HEK293 (cell line): ENCODE data around the gene ACACB.

Source experiments
- CTCF ChIA-PET: fragments of 350-600 bp; formaldehyde crosslinking; extraction: SDS; loops from one replicate; lab custom pipeline; 2021; ENCODE audit warnings: antibody characterized with exemption; lab: Yijun Ruan, JAX
- POLR2A ChIA-PET: fragments of 300-600 bp; formaldehyde crosslinking; extraction: SDS; loops from one replicate; lab custom pipeline; 2020; ENCODE audit warnings: antibody characterized with exemption, inconsistent platforms; lab: Yijun Ruan, JAX
- H3K27ac ChIP-seq: fragments of 200-500 bp; sonication (Bioruptor generic); 2 replicates; pipeline ENCODE4 v1.5.1; 2014; ENCODE audit warnings: low read depth, low read length, control low read depth, inconsistent platforms; ENCODE audit errors: extremely low read depth
- H3K36me3 ChIP-seq, 2 experiments: fragments of 200-500 bp in 1 of 2; sonication (Bioruptor generic) in 1 of 2; 1 replicate in 1 of 2; 2 replicates in 1 of 2; pipeline ENCODE4 v1.5.1; 2014 to 2017; ENCODE audit warnings: inconsistent platforms in 2 of 2, low read length in 2 of 2; ENCODE audit not compliant: control insufficient read depth in 2 of 2, insufficient read depth in 1 of 2
- H3K4me1 ChIP-seq: fragments of 200-500 bp; sonication (Bioruptor generic); 2 replicates; pipeline ENCODE4 v1.5.1; 2014; ENCODE audit warnings: mild to moderate bottlenecking, low read length, inconsistent platforms; ENCODE audit not compliant: control insufficient read depth, insufficient read depth
- H3K4me3 ChIP-seq: 2 replicates; pipeline ENCODE4 v1.5.1; 2011; ENCODE audit warnings: low read depth, mild to moderate bottlenecking, control low read depth, low read length, moderate library complexity
- H3K9me3 ChIP-seq: fragments of 200-500 bp; sonication (Bioruptor generic); 2 replicates; pipeline ENCODE4 v1.5.1; 2014; ENCODE audit warnings: low read depth, low read length, inconsistent platforms; ENCODE audit not compliant: control insufficient read depth, insufficient read depth
- GLIS2 ChIP-seq: fragments of 450-650 bp; formaldehyde crosslinking; IDR thresholded peaks from 2 replicates; pipeline ENCODE4 v1.5.1; 2016; ENCODE audit warnings: missing biosample characterization, missing genetic modification characterization
- OSR2 ChIP-seq: fragments of 450-650 bp; formaldehyde crosslinking; IDR thresholded peaks from 2 replicates; pipeline ENCODE4 v1.5.1; 2016; ENCODE audit warnings: missing biosample characterization, missing genetic modification characterization
- YY2 ChIP-seq: fragments of 450-650 bp; formaldehyde crosslinking; IDR thresholded peaks from 2 replicates; pipeline ENCODE4 v1.5.1; 2016; ENCODE audit warnings: missing biosample characterization, missing genetic modification characterization
- ZBTB17 ChIP-seq: fragments of 450-650 bp; formaldehyde crosslinking; IDR thresholded peaks from 2 replicates; pipeline ENCODE4 v1.5.1; 2016; ENCODE audit warnings: missing biosample characterization, missing genetic modification characterization
- ZBTB48 ChIP-seq: fragments of 450-650 bp; formaldehyde crosslinking; IDR thresholded peaks from 2 replicates; pipeline ENCODE4 v1.5.1; 2016; ENCODE audit warnings: missing biosample characterization, missing genetic modification characterization
- ZBTB7A ChIP-seq: fragments of 450-650 bp; formaldehyde crosslinking; IDR thresholded peaks from 2 replicates; pipeline ENCODE4 v1.5.1; 2016; ENCODE audit warnings: low read depth, missing biosample characterization, missing genetic modification characterization
- ZNF121 ChIP-seq: fragments of 450-650 bp; formaldehyde crosslinking; IDR thresholded peaks from 2 replicates; pipeline ENCODE4 v1.5.1; 2016; ENCODE audit warnings: missing biosample characterization, missing genetic modification characterization
- ZNF24 ChIP-seq: fragments of 450-650 bp; formaldehyde crosslinking; IDR thresholded peaks from 2 replicates; pipeline ENCODE4 v1.5.1; 2016; ENCODE audit warnings: missing biosample characterization, missing genetic modification characterization
- ZNF501 ChIP-seq: fragments of 450-650 bp; formaldehyde crosslinking; IDR thresholded peaks from 2 replicates; pipeline ENCODE4 v1.5.1; 2016; ENCODE audit warnings: missing biosample characterization, missing genetic modification characterization
- ZNF544 ChIP-seq: fragments of 450-650 bp; formaldehyde crosslinking; IDR thresholded peaks from 2 replicates; pipeline ENCODE4 v1.5.0; 2017; ENCODE audit warnings: missing biosample characterization, missing genetic modification characterization
- ZNF585B ChIP-seq: fragments of 450-650 bp; formaldehyde crosslinking; IDR thresholded peaks from 2 replicates; pipeline ENCODE4 v1.5.1; 2016; ENCODE audit warnings: missing biosample characterization, missing genetic modification characterization
- ZNF677 ChIP-seq: fragments of 450-650 bp; IDR thresholded peaks from 2 replicates; pipeline ENCODE4 v1.5.0; 2018; ENCODE audit warnings: missing biosample characterization, mild to moderate bottlenecking, missing genetic modification characterization, moderate library complexity
- ZNF785 ChIP-seq: fragments of 450-650 bp; formaldehyde crosslinking; IDR thresholded peaks from 2 replicates; pipeline ENCODE4 v1.5.1; 2016; ENCODE audit warnings: missing biosample characterization, missing genetic modification characterization
- ZNF830 ChIP-seq: fragments of 450-650 bp; IDR thresholded peaks from 2 replicates; pipeline ENCODE4 v1.5.0; 2018; ENCODE audit warnings: missing biosample characterization, missing genetic modification characterization, low read depth, mild to moderate bottlenecking, moderate library complexity
- TF ChIP-seq, protein P1 (sequence below): fragments of 450-650 bp; formaldehyde crosslinking; IDR thresholded peaks from 2 replicates; pipeline ENCODE4 v1.5.1; 2016; ENCODE audit warnings: missing biosample characterization, missing genetic modification characterization
- TF ChIP-seq, protein P2 (sequence below): fragments of 450-650 bp; formaldehyde crosslinking; IDR thresholded peaks from 2 replicates; pipeline ENCODE4 v1.5.1; 2016; ENCODE audit warnings: missing biosample characterization, missing genetic modification characterization
- TF ChIP-seq, protein P3 (sequence below): fragments of 450-650 bp; formaldehyde crosslinking; conservative IDR thresholded peaks from 2 replicates; pipeline ENCODE4 v1.5.1; 2016; ENCODE audit warnings: low read depth, missing biosample characterization, missing genetic modification characterization

Gene ACACB

DNA sequence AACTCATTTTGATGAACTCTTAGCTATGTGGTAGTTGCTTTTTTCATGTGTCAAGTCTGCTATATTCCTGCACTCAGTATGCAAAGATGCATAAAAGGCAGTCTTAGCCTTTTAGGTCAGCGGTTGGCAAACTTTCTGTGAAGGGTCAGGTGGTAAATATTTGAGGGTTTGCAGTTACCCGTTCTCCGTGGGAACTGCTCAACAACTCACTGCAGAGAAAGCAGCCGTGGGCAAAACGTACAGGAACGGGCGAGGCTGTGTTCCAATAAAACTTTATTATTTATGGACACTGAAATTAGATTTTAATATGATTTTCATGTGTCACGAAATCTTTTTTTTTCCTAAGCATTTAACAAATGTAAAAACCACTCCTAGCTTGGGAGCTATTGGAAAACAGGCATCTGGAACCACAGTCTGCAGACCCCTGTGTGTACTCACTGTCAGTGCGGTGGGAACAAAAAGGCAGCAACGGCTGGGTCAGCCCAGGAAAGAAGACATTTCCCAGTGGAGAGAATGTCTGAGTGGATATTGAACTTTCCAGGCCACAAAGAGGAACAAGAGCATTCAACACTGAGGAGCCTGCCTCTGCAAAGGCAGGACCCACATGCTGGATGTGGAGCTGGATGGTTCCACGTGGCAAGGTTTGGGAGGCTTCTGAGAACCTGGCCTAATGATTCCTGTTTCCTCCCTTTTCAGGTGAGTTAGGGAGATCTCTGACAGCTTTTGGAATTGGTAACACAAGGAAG, 3.5 kb upstream of the ACACB start:
- ChIA-PET CTCF (interaction anchor here (0.5 to 3.0 kb wide), 18 partner anchors 8 to 995 kb away, joined by 3 to 22 read pairs (median 5); no protein-coding TSS in a partner anchor), POLR2A (no interaction called here)
- Histone ChIP-seq H3K27ac (no peak overlapping the region), H3K36me3 (peaks cover 7 to 24% of the 10 kb centered on the region in 2 experiments; a peak in 2 of 3 replicates), H3K4me1 (peaks cover 11% of the 10 kb centered on the region), H3K9me3 (no peaks in the 10 kb centered on the region), H3K4me3 (no peak overlapping the region)
- TF ChIP-seq YY2 (no peak), ZBTB17 (tag by site-specific recombination) (peak; percentile 53; the same call in 1 of the 2 replicates)

DNA sequence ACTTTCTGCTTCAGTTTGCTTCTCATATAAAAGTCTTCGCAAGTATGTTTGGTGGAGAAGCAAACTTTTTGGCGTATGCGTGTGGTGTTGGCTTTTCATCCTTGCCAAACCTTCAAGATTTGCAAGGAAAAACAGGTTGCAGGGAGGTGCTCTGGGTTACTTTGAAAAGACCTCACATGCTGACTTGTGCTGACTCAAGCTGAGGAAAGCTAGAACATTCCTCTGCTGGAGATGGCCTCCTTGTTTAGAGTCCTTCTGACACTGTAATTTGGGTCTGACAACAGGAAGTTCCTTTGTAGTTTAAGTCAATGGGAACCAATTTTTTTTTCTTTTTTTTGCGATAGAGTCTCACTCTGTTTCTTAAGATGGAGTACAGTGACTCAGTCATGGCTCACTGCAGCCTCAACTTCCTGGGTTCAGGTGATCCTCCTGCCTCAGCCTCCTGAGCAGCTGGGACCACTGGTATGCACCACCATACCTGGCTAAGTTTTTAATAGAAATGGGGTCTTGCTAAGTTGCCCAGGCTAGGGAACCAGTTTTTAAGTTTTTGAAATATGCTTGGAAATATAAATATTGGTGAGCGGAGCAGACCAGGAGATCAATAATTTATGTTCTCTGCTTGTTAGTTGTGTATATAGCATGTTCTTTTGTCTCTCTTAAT, 2.6 kb upstream of the ACACB start:
- Histone ChIP-seq H3K4me3 (no peak overlapping the region), H3K36me3 (peaks cover 0 to 15% of the 10 kb centered on the region in 2 experiments; a peak in 2 of 3 replicates), H3K9me3 (no peaks in the 10 kb centered on the region), H3K4me1 (peaks cover 11% of the 10 kb centered on the region), H3K27ac (no peak overlapping the region)
- POLR2A ChIA-PET: no interaction called here
- peak; percentile 79 for TF ChIP-seq ZNF121
- TF ChIP-seq ZNF501: no peak
- CTCF ChIA-PET: interaction anchor here (1.2 to 3.0 kb wide), 4 partner anchors 9 to 264 kb away, joined by 3 to 22 read pairs (median 10); no protein-coding TSS in a partner anchor

DNA sequence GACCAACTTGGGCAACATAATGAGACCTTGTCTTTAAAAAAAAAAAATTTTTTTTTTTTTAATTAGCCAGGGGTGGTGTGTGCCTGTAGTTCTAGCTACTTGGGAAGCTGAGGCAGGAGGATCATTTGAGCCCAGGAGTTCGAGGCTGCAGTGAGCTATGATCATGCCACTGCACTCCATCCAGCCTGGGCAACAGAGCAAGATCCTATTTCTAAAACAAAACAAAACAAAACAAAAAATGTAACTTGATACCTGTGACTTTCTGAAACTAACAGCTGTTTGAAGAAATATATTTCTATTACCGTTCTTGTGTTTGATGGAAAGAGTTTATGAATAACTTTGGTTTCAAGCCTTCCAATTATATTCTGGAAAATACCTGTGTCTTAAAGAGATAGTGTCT, 1.7 kb upstream of the ACACB start:
- no peak overlapping the region for H3K4me3 ChIP-seq
- H3K27ac ChIP-seq: no peak overlapping the region
- TF ChIP-seq ZNF121: peak; percentile 57
- TF ChIP-seq ZNF585B: no peak
- H3K9me3 ChIP-seq: no peaks in the 10 kb centered on the region
- POLR2A ChIA-PET: no interaction called here
- H3K4me1 ChIP-seq: peaks cover 11% of the 10 kb centered on the region
- H3K36me3 ChIP-seq: peaks cover 0 to 9% of the 10 kb centered on the region in 2 experiments; a peak in 1 of 3 replicates
- CTCF ChIA-PET: interaction anchor here (0.7 to 1.7 kb wide), 2 partner anchors 68 to 272 kb away, joined by 3 to 8 read pairs; no protein-coding TSS in a partner anchor

DNA sequence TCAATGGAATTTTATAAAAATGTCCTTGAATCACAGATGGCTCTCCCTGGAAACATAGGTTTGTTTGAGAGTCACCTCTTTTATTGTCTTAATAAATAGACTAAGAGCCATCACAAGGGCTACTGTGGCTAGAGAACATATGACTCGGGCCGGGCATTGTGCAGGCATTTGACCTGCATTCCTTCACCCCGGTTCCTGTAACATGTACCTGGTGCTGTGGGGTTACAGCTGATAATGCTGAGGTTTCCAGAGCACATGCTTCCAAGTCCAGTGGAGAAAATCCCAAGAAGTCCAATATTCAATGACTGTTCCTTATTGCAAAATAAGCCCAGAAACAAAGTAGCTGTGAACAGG, 1.0 kb upstream of the ACACB start:
- Histone ChIP-seq H3K9me3 (no peaks in the 10 kb centered on the region), H3K27ac (no peak overlapping the region), H3K36me3 (peaks cover 0 to 2% of the 10 kb centered on the region in 2 experiments; a peak in 1 of 3 replicates), H3K4me3 (no peak overlapping the region), H3K4me1 (peaks cover 7% of the 10 kb centered on the region)
- ChIA-PET CTCF (interaction anchor here (1.7 kb wide), 1 partner anchor 271 kb away, joined by 8 read pairs; no protein-coding TSS in a partner anchor), POLR2A (no interaction called here)
- TF ChIP-seq ZNF830 (tag by site-specific recombination) (no peak), GLIS2 (tag by site-specific recombination) (no peak), ZBTB48 (no peak), ZBTB7A (tag by site-specific recombination) (no peak), OSR2 (no peak), ZNF785 (tag by site-specific recombination) (no peak), ZNF677 (tag by site-specific recombination) (no peak), ZNF544 (no peak), ZNF24 (no peak)
- TF ChIP-seq, protein P1, sequence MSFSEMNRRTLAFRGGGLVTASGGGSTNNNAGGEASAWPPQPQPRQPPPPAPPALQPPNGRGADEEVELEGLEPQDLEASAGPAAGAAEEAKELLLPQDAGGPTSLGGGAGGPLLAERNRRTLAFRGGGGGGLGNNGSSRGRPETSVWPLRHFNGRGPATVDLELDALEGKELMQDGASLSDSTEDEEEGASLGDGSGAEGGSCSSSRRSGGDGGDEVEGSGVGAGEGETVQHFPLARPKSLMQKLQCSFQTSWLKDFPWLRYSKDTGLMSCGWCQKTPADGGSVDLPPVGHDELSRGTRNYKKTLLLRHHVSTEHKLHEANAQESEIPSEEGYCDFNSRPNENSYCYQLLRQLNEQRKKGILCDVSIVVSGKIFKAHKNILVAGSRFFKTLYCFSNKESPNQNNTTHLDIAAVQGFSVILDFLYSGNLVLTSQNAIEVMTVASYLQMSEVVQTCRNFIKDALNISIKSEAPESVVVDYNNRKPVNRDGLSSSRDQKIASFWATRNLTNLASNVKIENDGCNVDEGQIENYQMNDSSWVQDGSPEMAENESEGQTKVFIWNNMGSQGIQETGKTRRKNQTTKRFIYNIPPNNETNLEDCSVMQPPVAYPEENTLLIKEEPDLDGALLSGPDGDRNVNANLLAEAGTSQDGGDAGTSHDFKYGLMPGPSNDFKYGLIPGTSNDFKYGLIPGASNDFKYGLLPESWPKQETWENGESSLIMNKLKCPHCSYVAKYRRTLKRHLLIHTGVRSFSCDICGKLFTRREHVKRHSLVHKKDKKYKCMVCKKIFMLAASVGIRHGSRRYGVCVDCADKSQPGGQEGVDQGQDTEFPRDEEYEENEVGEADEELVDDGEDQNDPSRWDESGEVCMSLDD (tag by site-specific recombination): no peak
- TF ChIP-seq, protein P2, sequence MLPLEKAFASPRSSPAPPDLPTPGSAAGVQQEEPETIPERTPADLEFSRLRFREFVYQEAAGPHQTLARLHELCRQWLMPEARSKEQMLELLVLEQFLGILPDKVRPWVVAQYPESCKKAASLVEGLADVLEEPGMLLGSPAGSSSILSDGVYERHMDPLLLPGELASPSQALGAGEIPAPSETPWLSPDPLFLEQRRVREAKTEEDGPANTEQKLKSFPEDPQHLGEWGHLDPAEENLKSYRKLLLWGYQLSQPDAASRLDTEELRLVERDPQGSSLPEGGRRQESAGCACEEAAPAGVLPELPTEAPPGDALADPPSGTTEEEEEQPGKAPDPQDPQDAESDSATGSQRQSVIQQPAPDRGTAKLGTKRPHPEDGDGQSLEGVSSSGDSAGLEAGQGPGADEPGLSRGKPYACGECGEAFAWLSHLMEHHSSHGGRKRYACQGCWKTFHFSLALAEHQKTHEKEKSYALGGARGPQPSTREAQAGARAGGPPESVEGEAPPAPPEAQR (tag by site-specific recombination): no peak
- TF ChIP-seq, protein P3, sequence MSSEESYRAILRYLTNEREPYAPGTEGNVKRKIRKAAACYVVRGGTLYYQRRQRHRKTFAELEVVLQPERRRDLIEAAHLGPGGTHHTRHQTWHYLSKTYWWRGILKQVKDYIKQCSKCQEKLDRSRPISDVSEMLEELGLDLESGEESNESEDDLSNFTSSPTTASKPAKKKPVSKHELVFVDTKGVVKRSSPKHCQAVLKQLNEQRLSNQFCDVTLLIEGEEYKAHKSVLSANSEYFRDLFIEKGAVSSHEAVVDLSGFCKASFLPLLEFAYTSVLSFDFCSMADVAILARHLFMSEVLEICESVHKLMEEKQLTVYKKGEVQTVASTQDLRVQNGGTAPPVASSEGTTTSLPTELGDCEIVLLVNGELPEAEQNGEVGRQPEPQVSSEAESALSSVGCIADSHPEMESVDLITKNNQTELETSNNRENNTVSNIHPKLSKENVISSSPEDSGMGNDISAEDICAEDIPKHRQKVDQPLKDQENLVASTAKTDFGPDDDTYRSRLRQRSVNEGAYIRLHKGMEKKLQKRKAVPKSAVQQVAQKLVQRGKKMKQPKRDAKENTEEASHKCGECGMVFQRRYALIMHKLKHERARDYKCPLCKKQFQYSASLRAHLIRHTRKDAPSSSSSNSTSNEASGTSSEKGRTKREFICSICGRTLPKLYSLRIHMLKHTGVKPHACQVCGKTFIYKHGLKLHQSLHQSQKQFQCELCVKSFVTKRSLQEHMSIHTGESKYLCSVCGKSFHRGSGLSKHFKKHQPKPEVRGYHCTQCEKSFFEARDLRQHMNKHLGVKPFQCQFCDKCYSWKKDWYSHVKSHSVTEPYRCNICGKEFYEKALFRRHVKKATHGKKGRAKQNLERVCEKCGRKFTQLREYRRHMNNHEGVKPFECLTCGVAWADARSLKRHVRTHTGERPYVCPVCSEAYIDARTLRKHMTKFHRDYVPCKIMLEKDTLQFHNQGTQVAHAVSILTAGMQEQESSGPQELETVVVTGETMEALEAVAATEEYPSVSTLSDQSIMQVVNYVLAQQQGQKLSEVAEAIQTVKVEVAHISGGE (tag by site-specific recombination): no peak
